K562 (cell line): Measurements from ENCODE around the gene DNAH1. TPM values are rescaled to one million over a fixed set of nuclear protein-coding genes. Genes with fewer than 3 reads are reported as not detected.

ENCODE experiments used
- ATAC-seq: fragments of 200-7000 bp; cut with Tn5 transposase; 3 replicates; pipeline ENCODE4 v1.9.1; 2020; ENCODE audit warnings: moderate library complexity
- BruUV-seq: library from RNA; stranded (reverse); fragments of 400-500 nt; replicated peaks from 2 replicates; lab custom pipeline; 2021; lab: Mats Ljungman, UMichigan
- CTCF ChIA-PET: fragments of 300-600 bp; formaldehyde crosslinking; extraction: SDS; loops from one replicate; lab custom pipeline; 2021; ENCODE audit warnings: low intra/inter-chr PET ratio; lab: Yijun Ruan, JAX
- POLR2A ChIA-PET: fragments of 300-600, 350-650 bp; sonication (Branson Sonifier 250); formaldehyde crosslinking; extraction: SDS; loops from one replicate; lab custom pipeline; 2021; ENCODE audit warnings: antibody characterized with exemption, inconsistent platforms; lab: Yijun Ruan, JAX
- DNase-seq, 4 experiments: peaks; one replicate each; pipeline versions ENCODE4 v3.0.0 to v3.0.0-alpha.2; 2011 to 2018; ENCODE audit warnings: low spot score in 3 of 4, mixed read lengths in 3 of 4; ENCODE audit errors: extremely low read depth in 1 of 4
- FAIRE-seq: peaks from 2 replicates; lab custom pipeline; 2011; peaks lifted over from hg19 to GRCh38; lab: Jason Lieb, UNC
- H2AFZ ChIP-seq: 2 replicates; pipeline ENCODE4 v1.6.0; 2011; ENCODE audit warnings: low read depth, low read length, control low read depth, inconsistent platforms
- H3K27ac ChIP-seq: fragments of 200-600 bp; 3 replicates; pipeline ENCODE4 v1.8.0; 2011; ENCODE audit warnings: low read depth, mild to moderate bottlenecking, control low read depth, inconsistent platforms, low read length, moderate library complexity, mixed read lengths; ENCODE audit errors: extremely low read depth
- H3K27me3 ChIP-seq, 2 experiments: fragments of 300-600 bp in 1 of 2; 2 replicates in 1 of 2; 3 replicates in 1 of 2; pipeline versions ENCODE4 v1.6.0 to v1.8.0; 2011; ENCODE audit warnings: inconsistent platforms in 2 of 2, low read length in 2 of 2, mild to moderate bottlenecking in 1 of 2, mixed read lengths in 1 of 2, moderate library complexity in 1 of 2; ENCODE audit not compliant: control insufficient read depth in 2 of 2, insufficient read depth in 2 of 2
- H3K36me3 ChIP-seq: fragments of 300-600 bp; 3 replicates; pipeline ENCODE4 v1.8.0; 2011; ENCODE audit warnings: mild to moderate bottlenecking, low read length, inconsistent platforms; ENCODE audit not compliant: control insufficient read depth, insufficient read depth
- H3K4me1 ChIP-seq, 2 experiments: fragments of 200-600 bp in 1 of 2; replicated peaks in 1 of 2; 2 replicates in 1 of 2; 3 replicates in 1 of 2; pipeline versions ENCODE4 v1.5.1 to v1.8.0; 2011; ENCODE audit warnings: inconsistent platforms in 2 of 2, low read length in 2 of 2, mild to moderate bottlenecking in 1 of 2, mixed read lengths in 1 of 2, moderate library complexity in 1 of 2; ENCODE audit not compliant: control insufficient read depth in 2 of 2, insufficient read depth in 2 of 2
- H3K4me2 ChIP-seq: 2 replicates; pipeline ENCODE4 v1.6.1; 2011; ENCODE audit warnings: low read length, control low read depth, inconsistent platforms, mixed read lengths; ENCODE audit not compliant: insufficient read depth
- H3K4me3 ChIP-seq: fragments of 200-600 bp; sonication (generic), shearing (Covaris generic); 2 replicates; pipeline ENCODE4 v1.5.1; 2016; ENCODE audit warnings: control low read depth, inconsistent platforms
- H3K79me2 ChIP-seq: fragments of 200-600 bp; 3 replicates; pipeline ENCODE4 v1.8.0; 2011; ENCODE audit warnings: low read length, inconsistent platforms; ENCODE audit not compliant: control insufficient read depth, insufficient read depth
- H3K9ac ChIP-seq, 2 experiments: 2 replicates each; pipeline versions ENCODE4 v1.6.0 to v1.6.1; 2011; ENCODE audit warnings: low read depth in 2 of 2, low read length in 2 of 2, control low read depth in 1 of 2, inconsistent platforms in 1 of 2, mild to moderate bottlenecking in 1 of 2, mixed read lengths in 1 of 2; ENCODE audit not compliant: insufficient read depth in 1 of 2
- H3K9me1 ChIP-seq: one replicate; pipeline ENCODE4 v1.6.0; 2011; ENCODE audit warnings: inconsistent platforms, mild to moderate bottlenecking, low read length, moderate library complexity; ENCODE audit not compliant: control insufficient read depth, insufficient read depth
- H3K9me3 ChIP-seq: replicated peaks from 2 replicates; pipeline ENCODE4 v1.5.1; 2011; ENCODE audit warnings: low read depth, low read length, inconsistent platforms; ENCODE audit not compliant: control insufficient read depth, insufficient read depth
- H4K20me1 ChIP-seq: replicated peaks from 2 replicates; pipeline ENCODE4 v1.6.1; 2011; ENCODE audit warnings: low read length, inconsistent platforms, mixed read lengths; ENCODE audit not compliant: control insufficient read depth, insufficient read depth
- EP400 ChIP-seq: fragments of 450-650 bp; IDR thresholded peaks from 2 replicates; pipeline ENCODE4 v1.6.1; 2017; ENCODE audit warnings: antibody characterized with exemption, mild to moderate bottlenecking, moderate library complexity
- MIER1 ChIP-seq: fragments of 450-650 bp; IDR thresholded peaks from 2 replicates; pipeline ENCODE4 v1.6.1; 2016; ENCODE audit warnings: antibody characterized with exemption, mild to moderate bottlenecking, low read depth
- SREBF1 ChIP-seq: fragments of 150-350 bp; IDR thresholded peaks from 2 replicates; pipeline ENCODE4 v1.6.1; 2014; ENCODE audit warnings: antibody characterized with exemption, low read depth, low read length, borderline replicate concordance
- ZBTB12 ChIP-seq: fragments of 250-450 bp; sonication (Bioruptor Pico); IDR thresholded peaks from 2 replicates; pipeline ENCODE4 v1.4.0; 2020
- ZNF436 ChIP-seq: fragments of 250-450, 450-650 bp; sonication (Bioruptor Pico); formaldehyde crosslinking; IDR thresholded peaks from 2 replicates; pipeline ENCODE4 v1.7.0; 2020; ENCODE audit warnings: mild to moderate bottlenecking
- WGBS: fragments of 100-300 bp; shearing (Covaris generic); methylation state at CpG from one replicate; pipeline ENCODE4 v1.1.6; 2016; ENCODE audit warnings: low coverage, mixed read lengths; ENCODE audit not compliant: insufficient coverage; ENCODE audit errors: missing lambda C conversion rate; 5-methylcytosine and 5-hydroxymethylcytosine counted together
- in situ Hi-C: fragments of 300-500 bp; cut with MboI; formaldehyde crosslinking; loops from 4 replicates; pipeline ENCODE4 v1.15.0; 2018; ENCODE audit warnings: inconsistent platforms, mixed read lengths
- intact Hi-C: fragments of 100-400 bp; cut with micrococcal nuclease; formaldehyde crosslinking; loops from 2 replicates; pipeline ENCODE4 v1.14.2; 2022
- polyA plus RNA-seq, 8 experiments: library from polyadenylated mRNA; depleted of rRNA in 4 of 8; stranded (reverse) in 5 of 8; unstranded in 3 of 8; fragments of >200 nt; fragmentation: Nextera tagmentation in 2 of 8; fragmentation: Illumina TruSeq in 1 of 8; extraction: Ambion mirVana in 2 of 8; extraction: Trizol in 1 of 8; gene quantifications; 2 replicates each; pipeline versions ENCODE4 v1.2.1 to v1.2.3, GENCODE V29; 2011 to 2014; ENCODE audit warnings: inconsistent platforms in 1 of 8, missing spikeins in 1 of 8
- total RNA-seq, 7 experiments: library from RNA; depleted of rRNA in 6 of 7; stranded (reverse); fragments of >200 nt in 6 of 7; fragmentation: Illumina TruSeq in 2 of 7; extraction: Trizol in 2 of 7; gene quantifications; 2 replicates each; pipeline versions ENCODE4 v1.2.1 to v1.2.3, GENCODE V29; 2011 to 2021; ENCODE audit warnings: low replicate concordance in 1 of 7
- TF ChIP-seq, protein P1 (sequence below): sonication (generic); formaldehyde crosslinking; IDR thresholded peaks from 2 replicates; pipeline ENCODE4 v1.8.0; 2022; ENCODE audit warnings: mild to moderate bottlenecking, missing genetic modification reagents

Gene DNAH1
- total and polyA plus RNA-seq, 9 of the 15 experiments (the other 6 are each of a cell fraction or from before 2014, with no cell fraction given) = 0.04 to 0.84 (median 0.50) TPM

DNA sequence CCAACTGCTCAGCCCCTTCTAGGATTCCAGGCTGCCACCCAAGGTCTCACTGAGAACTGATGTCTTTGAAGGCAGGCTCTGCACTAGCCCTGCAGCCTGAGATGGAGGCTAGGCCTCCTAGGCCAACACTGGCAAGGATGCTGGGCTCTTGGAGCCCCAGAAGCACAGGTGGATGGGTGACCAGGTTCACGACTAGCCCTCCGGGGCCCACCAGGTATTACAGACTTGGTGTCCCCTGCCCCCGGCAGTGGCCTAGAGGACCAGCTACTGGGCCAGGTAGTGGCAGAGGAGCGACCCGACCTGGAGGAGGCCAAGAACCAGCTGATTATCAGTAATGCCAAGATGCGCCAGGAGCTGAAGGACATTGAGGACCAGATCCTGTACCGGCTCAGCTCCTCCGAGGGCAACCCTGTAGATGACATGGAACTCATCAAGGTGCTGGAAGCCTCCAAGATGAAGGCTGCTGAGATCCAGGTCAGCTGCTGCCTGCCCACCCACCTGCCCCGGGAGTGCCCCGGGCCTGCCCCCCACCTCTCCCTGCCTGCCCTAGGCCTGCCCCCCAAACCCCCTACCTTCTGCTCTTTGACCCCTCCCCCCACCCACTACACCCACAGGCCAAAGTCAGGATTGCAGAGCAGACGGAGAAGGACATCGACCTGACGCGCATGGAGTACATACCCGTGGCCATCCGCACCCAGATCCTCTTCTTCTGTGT lies 76.3 kb downstream of the DNAH1 start (continued):
- TF ChIP-seq MIER1 (no peak), EP400 (no peak), SREBF1 (no peak), ZNF436 (CRISPR knock-in tag) (no peak), ZBTB12 (no peak)
- TF ChIP-seq, all 486 proteins: peak for 0

DNA sequence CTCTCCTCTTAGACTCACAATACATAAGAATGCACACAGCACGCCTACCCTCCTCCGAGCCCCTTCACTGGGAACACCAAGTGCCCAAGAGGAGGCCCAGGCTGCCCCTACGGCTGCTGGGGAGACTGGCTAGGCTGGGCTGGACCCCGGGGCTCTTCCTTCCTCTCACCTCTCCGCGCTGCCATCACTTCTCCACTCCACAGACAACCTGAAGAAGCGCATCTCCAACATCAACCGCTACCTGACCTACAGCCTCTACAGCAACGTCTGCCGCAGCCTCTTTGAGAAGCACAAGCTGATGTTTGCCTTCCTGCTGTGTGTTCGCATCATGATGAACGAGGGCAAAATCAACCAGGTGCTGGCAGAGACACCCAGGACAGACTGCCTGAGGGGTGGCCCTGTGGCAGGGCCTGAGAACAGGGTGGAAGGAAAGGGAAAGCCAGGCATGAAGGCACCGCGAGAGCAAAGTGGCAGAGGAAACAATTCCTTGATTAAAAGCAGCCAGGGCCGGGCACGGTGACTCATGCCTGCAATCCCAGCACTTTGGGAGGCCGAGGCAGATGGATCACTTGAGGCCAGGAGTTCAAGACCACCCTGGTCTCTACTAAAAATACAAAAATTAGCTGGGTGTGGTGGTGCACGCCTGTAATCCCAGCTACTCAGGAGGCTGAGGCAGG lies 77.2 kb downstream of the DNAH1 start:
- intact Hi-C loops = no loop called here
- no TSS peak for BruUV-seq
- no peak overlapping the region; a peak in 1 of 4 replicates for H3K9ac ChIP-seq
- ATAC-seq (no peak), FAIRE-seq (no peak), DNase-seq (no peak)
- no peak overlapping the region for H3K27ac ChIP-seq
- H2AFZ ChIP-seq = no peak overlapping the region
- H3K4me1 ChIP-seq = peaks cover 0 to 9% of the 10 kb centered on the region in 2 experiments; a peak in 2 of 5 replicates
- H3K4me3 ChIP-seq = no peak overlapping the region
- in situ Hi-C loops = loop anchor here (25.0 kb wide), 1 partner anchor 381 kb away; no protein-coding TSS in a partner anchor
- H4K20me1 ChIP-seq = no peaks in the 10 kb centered on the region
- H3K27me3 ChIP-seq = peaks cover 0 to 7% of the 10 kb centered on the region in 2 experiments; a peak in 2 of 5 replicates
- H3K4me2 ChIP-seq = no peak overlapping the region
- TF ChIP-seq, protein P1, sequence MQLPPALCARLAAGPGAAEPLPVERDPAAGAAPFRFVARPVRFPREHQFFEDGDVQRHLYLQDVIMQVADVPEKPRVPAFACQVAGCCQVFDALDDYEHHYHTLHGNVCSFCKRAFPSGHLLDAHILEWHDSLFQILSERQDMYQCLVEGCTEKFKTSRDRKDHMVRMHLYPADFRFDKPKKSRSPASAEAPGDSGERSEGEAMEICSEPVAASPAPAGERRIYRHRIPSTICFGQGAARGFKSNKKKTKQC (CRISPR knock-in tag) = no peak
- ChIA-PET POLR2A (no interaction called here), CTCF (no interaction called here)
- H3K9me1 ChIP-seq = no peaks in the 10 kb centered on the region
- H3K79me2 ChIP-seq = no peaks in the 10 kb centered on the region
- 48% methylated on average over 13 of the region's 18 CpGs for WGBS
- no peaks in the 10 kb centered on the region for H3K9me3 ChIP-seq
- no peaks in the 10 kb centered on the region for H3K36me3 ChIP-seq
